H1 (cell line): ENCODE results near the gene ZNF747. TPM values are rescaled to one million over a fixed set of nuclear protein-coding genes. Genes with fewer than 3 reads are reported as not detected.

Experiments used
- CEBPB ChIP-seq: IDR thresholded peaks from 2 replicates; pipeline ENCODE4 v1.6.1; 2012; ENCODE audit warnings: low read depth, low read length
- CHD7 ChIP-seq: fragments of 300-600 bp; sonication (generic); IDR thresholded peaks from 2 replicates; pipeline ENCODE4 v1.7.1; 2012; ENCODE audit warnings: low read length, moderate library complexity, mild to moderate bottlenecking, inconsistent platforms; ENCODE audit not compliant: insufficient replicate concordance
- CTBP2 ChIP-seq: IDR thresholded peaks from 2 replicates; pipeline ENCODE4 v1.7.0; 2011; ENCODE audit warnings: borderline replicate concordance, mild to moderate bottlenecking, moderate library complexity, mixed read lengths, low read length; ENCODE audit not compliant: insufficient read depth, insufficient read length
- CTCF ChIP-seq, 3 experiments: IDR thresholded peaks; 1 replicate in 2 of 3; 2 replicates in 1 of 3; pipeline versions ENCODE4 v1.5.1 to v1.6.1; 2011; ENCODE audit warnings: low read length in 3 of 3, mild to moderate bottlenecking in 3 of 3, inconsistent platforms in 2 of 3, low read depth in 1 of 3, moderate library complexity in 1 of 3; ENCODE audit not compliant: insufficient read depth in 1 of 3; ENCODE audit errors: control extremely low read depth in 1 of 3
- E2F6 ChIP-seq: IDR thresholded peaks from 2 replicates; pipeline ENCODE4 v1.6.1; 2012; ENCODE audit warnings: inconsistent platforms
- EGR1 ChIP-seq: IDR thresholded peaks from 2 replicates; pipeline ENCODE4 v1.6.1; 2011; ENCODE audit warnings: low read depth, low read length, borderline replicate concordance
- KDM5A ChIP-seq: fragments of 200-600 bp; IDR thresholded peaks from 2 replicates; pipeline ENCODE4 v1.7.1; 2012; ENCODE audit warnings: mild to moderate bottlenecking, low read length, inconsistent platforms, mixed read lengths
- SP1 ChIP-seq: IDR thresholded peaks from 2 replicates; pipeline ENCODE4 v1.6.1; 2011; ENCODE audit warnings: low read depth, low read length
- polyA plus RNA-seq, 7 experiments: library from polyadenylated mRNA; depleted of rRNA in 3 of 7; stranded (reverse) in 5 of 7; unstranded in 2 of 7; fragments of >200 nt in 5 of 7; fragments of 200-250 nt in 2 of 7; gene quantifications; 1 replicate in 5 of 7; 2 replicates in 1 of 7; 4 replicates in 1 of 7; pipeline versions ENCODE4 v1.2.1 to v1.2.3, GENCODE V29; 2011 to 2013; ENCODE audit warnings: missing spikeins in 2 of 7, mixed read lengths in 2 of 7
- total RNA-seq: library from RNA; stranded (reverse); fragmentation: NEBNext Ultra II Directional; extraction: Animal tissue kit (Norgen Biotek cat#: 25700); gene quantifications from 2 replicates; pipeline ENCODE4 v1.2.1, GENCODE V29; 2021

ZNF747 gene
- total and polyA plus RNA-seq, 2 of the 8 experiments (the other 6 are each of a cell fraction or from before 2014, with no cell fraction given) = 9.9 to 10.3 TPM

GRCh38 chr16:30535777-30536190, 1.1 kb upstream of the ZNF747 start (continued):
- no peak for TF ChIP-seq CHD7
- no peak for TF ChIP-seq CTBP2
- no peak for TF ChIP-seq EGR1
- no peak for TF ChIP-seq KDM5A
- no peak for TF ChIP-seq SP1
- TF ChIP-seq E2F6 = peak; percentile 56; the same call in 1 of the 2 replicates
- no peak for TF ChIP-seq CEBPB
- peak; percentile 48 to 76 (median 65) for TF ChIP-seq CTCF (IDR thresholded peaks at IDR 0.05; ENCODE audit: control extremely low read depth in 1 of 3, insufficient read depth in 1 of 3, low read depth in 1 of 3, low read length in 3 of 3)
